Measurements from ENCODE around the gene SETBP1.

The SETBP1 gene

GRCh38 chr18:44680273-44681075, at the start of gene SETBP1:
TSS of gene SETBP1 (plus strand) at chr18:44680888. CDS start at chr18:44701347, 20,459 bp downstream.
- Histone ChIP-seq H3K36me3 (ENCODE audit: control insufficient read depth, insufficient read depth, low read length) (no peaks in the 10 kb centered on the region), H3K27me3 (replicated peaks; ENCODE audit: control insufficient read depth, insufficient read depth, low read length) (no peaks in the 10 kb centered on the region), H3K4me3 (replicated peaks; ENCODE audit: low read depth, low read length) (peak within 1 kb of the TSS; percentile 66)
- TF ChIP-seq CTCF (IDR thresholded peaks at IDR 0.05; ENCODE audit: insufficient read depth, low read length, poor library complexity, severe bottlenecking), result no peak
- peak; percentile 83 for DNase-seq (ENCODE audit: extremely low read depth, insufficient read length)

GRCh38 chr18:44632469-44633145, 48.1 kb upstream of the SETBP1 start:
- DNase-seq (ENCODE audit: extremely low read depth, insufficient read length), result no peak
- no peak for TF ChIP-seq CTCF (IDR thresholded peaks at IDR 0.05; ENCODE audit: insufficient read depth, low read length, poor library complexity, severe bottlenecking)
- Histone ChIP-seq H3K36me3 (ENCODE audit: control insufficient read depth, insufficient read depth, low read length) (no peaks in the 10 kb centered on the region), H3K4me3 (replicated peaks; ENCODE audit: low read depth, low read length) (no peak overlapping the region), H3K27me3 (replicated peaks; ENCODE audit: control insufficient read depth, insufficient read depth, low read length) (no peaks in the 10 kb centered on the region)

GRCh38 chr18:44635546-44635945, 45.1 kb upstream of the SETBP1 start:
- no peak for DNase-seq (ENCODE audit: extremely low read depth, insufficient read length)
- Histone ChIP-seq H3K4me3 (replicated peaks; ENCODE audit: low read depth, low read length) (no peak overlapping the region), H3K27me3 (replicated peaks; ENCODE audit: control insufficient read depth, insufficient read depth, low read length) (no peaks in the 10 kb centered on the region), H3K36me3 (ENCODE audit: control insufficient read depth, insufficient read depth, low read length) (no peaks in the 10 kb centered on the region)
- no peak for TF ChIP-seq CTCF (IDR thresholded peaks at IDR 0.05; ENCODE audit: insufficient read depth, low read length, poor library complexity, severe bottlenecking)

GRCh38 chr18:44636241-44636640, 44.4 kb upstream of the SETBP1 start:
- Histone ChIP-seq H3K4me3 (replicated peaks; ENCODE audit: low read depth, low read length) (no peak overlapping the region), H3K27me3 (replicated peaks; ENCODE audit: control insufficient read depth, insufficient read depth, low read length) (no peaks in the 10 kb centered on the region; the same call in 1 of the 2 replicates), H3K36me3 (ENCODE audit: control insufficient read depth, insufficient read depth, low read length) (no peaks in the 10 kb centered on the region)
- TF ChIP-seq CTCF (IDR thresholded peaks at IDR 0.05; ENCODE audit: insufficient read depth, low read length, poor library complexity, severe bottlenecking), result no peak
- DNase-seq (ENCODE audit: extremely low read depth, insufficient read length), result peak; percentile 25

GRCh38 chr18:44637210-44638033, 43.3 kb upstream of the SETBP1 start:
- no peak overlapping the region for H3K4me3 ChIP-seq (replicated peaks; ENCODE audit: low read depth, low read length)
- peak; percentile 29 for DNase-seq (ENCODE audit: extremely low read depth, insufficient read length)
- no peaks in the 10 kb centered on the region for H3K36me3 ChIP-seq (ENCODE audit: control insufficient read depth, insufficient read depth, low read length)
- TF ChIP-seq CTCF (IDR thresholded peaks at IDR 0.05; ENCODE audit: insufficient read depth, low read length, poor library complexity, severe bottlenecking), result no peak
- H3K27me3 ChIP-seq (replicated peaks; ENCODE audit: control insufficient read depth, insufficient read depth, low read length), result no peaks in the 10 kb centered on the region; the same call in 1 of the 2 replicates
